Omental fat pad (tissue), 4 donors: ENCODE data around the gene VRTN. TPM values are rescaled to one million over a fixed set of nuclear protein-coding genes. Genes with fewer than 3 reads are reported as not detected.
"Not testable (repeated sequence)": the region's sequence is repeated elsewhere in the genome, so short reads cannot be mapped to it uniquely, and the experiment has no call there.

Source experiments
- ATAC-seq: fragments of 150-250 bp; one replicate; pipeline ENCODE4 v1.9.1; 2016; ENCODE audit warnings: mild to moderate bottlenecking, moderate library complexity; ENCODE audit not compliant: low FRiP score
- DNase-seq: peaks from one replicate; pipeline ENCODE4 v3.0.0-alpha.2; 2019; ENCODE audit warnings: low spot score
- CTCF ChIP-seq, 3 donors: fragments of 450-650 bp; IDR thresholded peaks; one replicate each; pipeline ENCODE4 v1.5.1; 2016 to 2017; ENCODE audit warnings: antibody characterized with exemption in 3 of 3, mild to moderate bottlenecking in 3 of 3, moderate library complexity in 2 of 3
- total RNA-seq, 4 donors: library from RNA; depleted of rRNA; stranded (reverse); fragments of >200 nt; gene quantifications; one replicate each; pipeline ENCODE4 v1.1.0, GENCODE V29; 2016

Gene VRTN
- total RNA-seq, 4 donors from 2014 or later = not detected

GRCh38 chr14:74326369-74327152 lies 21.7 kb upstream of the VRTN start:
- no peak for ATAC-seq
- DNase-seq = no peak
- TF ChIP-seq CTCF (IDR thresholded peaks at IDR 0.05) = no peak

DNA sequence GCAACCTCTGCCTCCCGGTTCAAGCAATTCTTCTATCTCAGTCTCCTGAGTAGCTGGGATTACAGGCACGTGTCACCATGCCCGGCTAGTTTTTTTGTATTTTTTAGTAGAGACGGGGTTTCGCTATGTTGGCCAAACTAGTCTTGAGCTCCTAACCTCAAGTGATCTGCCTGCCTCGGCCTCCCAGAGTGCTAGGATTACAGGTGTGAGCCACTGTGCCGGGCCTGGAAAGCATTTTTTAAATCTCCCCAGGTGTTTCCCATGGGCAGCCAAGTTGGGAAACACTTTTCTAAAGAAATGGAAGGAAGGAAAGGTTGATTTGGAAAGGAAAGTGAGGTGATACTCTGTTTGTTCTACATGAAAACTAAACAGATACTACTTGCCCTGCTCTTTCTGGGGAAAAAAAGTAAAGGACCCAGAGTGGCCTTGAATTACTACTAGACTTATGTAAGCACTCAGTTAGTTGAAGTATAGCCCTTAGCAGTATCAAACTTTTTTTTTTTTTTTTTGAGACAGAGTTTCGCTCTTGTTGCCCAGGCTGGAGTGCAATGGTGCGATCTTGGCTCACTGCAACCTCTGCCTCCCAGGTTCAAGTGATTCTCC lies 18.2 kb upstream of the VRTN start:
- not testable (repeated sequence) for ATAC-seq, DNase-seq

DNA sequence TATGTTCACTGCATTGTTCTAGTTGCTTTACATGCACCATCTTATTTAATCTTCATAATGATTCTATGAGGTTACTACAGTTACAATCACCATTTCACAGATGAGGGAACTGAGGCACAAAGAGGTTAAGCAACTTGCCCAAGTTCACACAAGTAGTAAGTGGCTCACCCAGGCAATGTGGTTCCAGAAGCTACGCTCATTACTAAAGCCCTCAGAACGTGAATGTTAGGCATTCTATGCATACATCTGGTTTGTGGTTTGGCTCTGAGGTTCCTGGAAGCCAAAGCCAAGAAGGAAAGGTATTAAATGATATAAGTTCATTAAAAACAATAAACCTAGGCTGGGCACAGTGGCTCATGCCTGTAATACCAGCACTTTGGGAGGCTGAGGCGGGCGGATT lies 14.4 kb upstream of the VRTN start:
- DNase-seq = no peak
- no peak for TF ChIP-seq CTCF (IDR thresholded peaks at IDR 0.05)
- ATAC-seq = no peak

DNA sequence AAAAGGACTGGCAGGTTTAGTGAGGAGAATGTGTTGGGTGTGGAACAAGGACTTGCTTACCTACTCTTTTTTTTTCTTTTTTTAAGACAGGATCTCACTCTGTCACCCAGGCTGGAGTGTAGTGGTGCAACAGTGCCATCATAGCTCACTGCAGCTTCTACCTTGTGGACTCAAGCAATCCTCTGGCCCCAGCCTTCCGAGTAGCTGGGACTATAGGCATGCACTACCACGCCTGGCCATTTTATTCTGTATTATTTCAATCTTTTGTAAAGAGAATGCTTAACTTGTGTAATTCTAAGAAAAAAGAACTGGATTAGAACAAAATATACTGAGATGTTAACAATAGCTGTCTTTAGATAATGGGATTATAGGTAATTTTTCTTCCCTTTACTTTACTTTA lies 1.9 kb upstream of the VRTN start:
- ATAC-seq = no peak
- DNase-seq = no peak
- no peak for TF ChIP-seq CTCF (IDR thresholded peaks at IDR 0.05)

GRCh38 chr14:74347097-74347794 lies 1.0 kb upstream of the VRTN start:
- no peak for TF ChIP-seq CTCF (IDR thresholded peaks at IDR 0.05)
- no peak for DNase-seq
- ATAC-seq = no peak

DNA sequence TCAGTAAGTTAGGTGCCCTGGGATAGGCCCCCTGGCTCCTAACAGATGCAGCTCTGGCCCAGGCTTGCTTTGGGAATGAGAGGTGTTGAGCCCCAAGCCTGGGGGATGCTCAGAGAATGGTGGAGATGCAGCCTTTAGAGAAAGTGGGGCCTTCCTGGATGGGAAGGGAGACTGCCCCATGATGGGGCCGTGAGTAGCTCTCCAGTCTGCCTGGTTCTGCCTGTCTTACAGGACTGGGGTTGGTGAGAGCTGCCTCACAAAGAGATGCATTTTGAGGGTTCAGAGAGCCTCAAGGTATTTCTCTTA lies 523 bp upstream of the VRTN start:
- TF ChIP-seq CTCF (IDR thresholded peaks at IDR 0.05) = no peak
- ATAC-seq (no peak), DNase-seq (no peak)

- no peak for ATAC-seq
- no peak for DNase-seq
Observed at GRCh38 chr14:74348735-74349463, 628 bp downstream of the VRTN start.

More at GRCh38 chr14:74348735-74349463, 628 bp downstream of the VRTN start:
- TF ChIP-seq CTCF (IDR thresholded peaks at IDR 0.05) = no peak
